AG04449 (cell line): ENCODE measurements around the gene SPRYD4.
"Not testable (repeated sequence)": the region's sequence is repeated elsewhere in the genome, so short reads cannot be mapped to it uniquely, and the experiment has no call there.

ENCODE experiments used
- CTCF ChIA-PET: fragments of 350-600 bp; formaldehyde crosslinking; extraction: SDS; loops from one replicate; lab custom pipeline; 2021; ENCODE audit warnings: antibody characterized with exemption; lab: Yijun Ruan, JAX
- POLR2A ChIA-PET: fragments of 400-600, 350-600 bp; formaldehyde crosslinking; extraction: SDS; loops from one replicate; lab custom pipeline; 2020; ENCODE audit warnings: antibody characterized with exemption, inconsistent platforms; lab: Yijun Ruan, JAX
- DNase-seq: peaks from one replicate; pipeline ENCODE4 v3.0.0-alpha.2; 2010; ENCODE audit warnings: low read depth, low spot score
- H3K4me3 ChIP-seq: 2 replicates; pipeline ENCODE4 v1.5.1; 2011; ENCODE audit warnings: low read depth, mild to moderate bottlenecking, control low read depth, low read length
- TF ChIP-seq, protein P1 (sequence below): IDR thresholded peaks from one replicate; pipeline ENCODE4 v1.5.1; 2011; ENCODE audit warnings: mild to moderate bottlenecking, moderate library complexity, low read length, control low read depth, inconsistent platforms; ENCODE audit not compliant: insufficient read depth; ENCODE audit errors: missing control alignments

Gene SPRYD4

GRCh38 chr12:56496704-56497103, 28.3 kb downstream of the SPRYD4 start:
- H3K4me3 ChIP-seq, DNase-seq, POLR2A ChIA-PET: not testable (repeated sequence)
- CTCF ChIA-PET = interaction anchor here (1.0 to 2.1 kb wide), 12 partner anchors 10 to 139 kb away, joined by 3 to 14 read pairs (median 4); partner anchors contain the start of gene RBMS2
- TF ChIP-seq, protein P1, sequence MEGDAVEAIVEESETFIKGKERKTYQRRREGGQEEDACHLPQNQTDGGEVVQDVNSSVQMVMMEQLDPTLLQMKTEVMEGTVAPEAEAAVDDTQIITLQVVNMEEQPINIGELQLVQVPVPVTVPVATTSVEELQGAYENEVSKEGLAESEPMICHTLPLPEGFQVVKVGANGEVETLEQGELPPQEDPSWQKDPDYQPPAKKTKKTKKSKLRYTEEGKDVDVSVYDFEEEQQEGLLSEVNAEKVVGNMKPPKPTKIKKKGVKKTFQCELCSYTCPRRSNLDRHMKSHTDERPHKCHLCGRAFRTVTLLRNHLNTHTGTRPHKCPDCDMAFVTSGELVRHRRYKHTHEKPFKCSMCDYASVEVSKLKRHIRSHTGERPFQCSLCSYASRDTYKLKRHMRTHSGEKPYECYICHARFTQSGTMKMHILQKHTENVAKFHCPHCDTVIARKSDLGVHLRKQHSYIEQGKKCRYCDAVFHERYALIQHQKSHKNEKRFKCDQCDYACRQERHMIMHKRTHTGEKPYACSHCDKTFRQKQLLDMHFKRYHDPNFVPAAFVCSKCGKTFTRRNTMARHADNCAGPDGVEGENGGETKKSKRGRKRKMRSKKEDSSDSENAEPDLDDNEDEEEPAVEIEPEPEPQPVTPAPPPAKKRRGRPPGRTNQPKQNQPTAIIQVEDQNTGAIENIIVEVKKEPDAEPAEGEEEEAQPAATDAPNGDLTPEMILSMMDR = peak; percentile 46

GRCh38 chr12:56498126-56498902, 29.9 kb downstream of the SPRYD4 start:
- CTCF ChIA-PET, H3K4me3 ChIP-seq, POLR2A ChIA-PET, DNase-seq: not testable (repeated sequence)

DNA sequence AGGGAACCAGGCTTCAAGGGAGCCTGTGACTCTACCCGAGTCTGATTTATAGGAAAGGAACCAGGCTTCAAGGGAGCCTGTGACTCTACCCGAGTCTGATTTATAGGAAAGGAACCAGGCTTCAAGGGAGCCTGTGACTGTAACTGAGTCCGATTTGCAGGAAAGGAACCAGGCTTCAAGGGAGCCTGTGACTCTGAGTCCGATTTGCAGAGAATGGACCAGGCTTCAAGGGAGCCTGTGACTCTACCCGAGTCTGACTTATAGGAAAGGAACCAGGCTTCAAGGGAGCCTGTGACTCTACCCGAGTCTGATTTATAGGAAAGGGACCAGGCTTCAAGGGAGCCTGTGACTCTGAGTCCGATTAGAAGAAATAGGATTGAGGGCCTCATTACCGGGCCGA, 31.1 kb downstream of the SPRYD4 start:
- CTCF ChIA-PET = interaction anchor here (4.9 kb wide), 1 partner anchor 16 kb away, joined by 51 read pairs; no protein-coding TSS in a partner anchor
- POLR2A ChIA-PET = not testable (repeated sequence)

GRCh38 chr12:56499879-56500278, 31.5 kb downstream of the SPRYD4 start:
- POLR2A ChIA-PET, DNase-seq, H3K4me3 ChIP-seq: not testable (repeated sequence)
- CTCF ChIA-PET = interaction anchor here (4.9 kb wide), 1 partner anchor 15 kb away, joined by 51 read pairs; no protein-coding TSS in a partner anchor

More for the DNA sequence above, 31.1 kb downstream of the SPRYD4 start:
- not testable (repeated sequence) for H3K4me3 ChIP-seq, DNase-seq

GRCh38 chr12:56510786-56511185, 42.4 kb downstream of the SPRYD4 start:
- DNase-seq = no peak
- CTCF ChIA-PET = interaction anchor here (1.0 to 11.9 kb wide), 8 partner anchors 8 to 118 kb away, joined by 3 to 248 read pairs (median 10); partner anchors contain the start of genes BAZ2A and RBMS2
- H3K4me3 ChIP-seq = no peak overlapping the region
- POLR2A ChIA-PET = no interaction called here
- TF ChIP-seq, protein P1 = no peak

DNA sequence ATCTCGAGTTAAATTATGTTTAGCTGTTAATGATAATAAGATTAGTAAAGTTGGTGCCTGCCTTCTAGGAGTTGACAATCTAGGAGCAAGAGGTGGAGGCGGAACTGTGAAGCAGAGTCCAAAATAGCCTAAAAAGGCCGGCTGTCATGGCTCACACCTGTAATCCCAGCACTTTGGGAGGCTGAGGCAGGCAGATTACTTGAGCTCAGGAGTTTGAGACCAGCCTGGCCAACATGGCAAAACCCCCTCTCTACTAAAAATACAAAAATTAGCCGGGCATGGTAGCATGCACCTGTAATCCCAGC, 45.6 kb downstream of the SPRYD4 start:
- H3K4me3 ChIP-seq, DNase-seq, POLR2A ChIA-PET: not testable (repeated sequence)
- CTCF ChIA-PET = interaction anchor here (0.8 to 11.9 kb wide), 38 partner anchors 8 to 125 kb away, joined by 3 to 248 read pairs (median 8); partner anchors contain the start of genes BAZ2A and RBMS2

- ChIA-PET CTCF (interaction anchor here (0.6 to 11.9 kb wide), 7 partner anchors 11 to 119 kb away, joined by 3 to 248 read pairs (median 51); no protein-coding TSS in a partner anchor), POLR2A (interaction anchor here (1.3 kb wide), 1 partner anchor 119 kb away, joined by 3 read pairs; no protein-coding TSS in a partner anchor)
- no peak for DNase-seq
- TF ChIP-seq, protein P1 = no peak
- H3K4me3 ChIP-seq = no peak overlapping the region
These were observed 49.5 kb downstream of the SPRYD4 start for GRCh38 chr12:56517854-56518253.

DNA sequence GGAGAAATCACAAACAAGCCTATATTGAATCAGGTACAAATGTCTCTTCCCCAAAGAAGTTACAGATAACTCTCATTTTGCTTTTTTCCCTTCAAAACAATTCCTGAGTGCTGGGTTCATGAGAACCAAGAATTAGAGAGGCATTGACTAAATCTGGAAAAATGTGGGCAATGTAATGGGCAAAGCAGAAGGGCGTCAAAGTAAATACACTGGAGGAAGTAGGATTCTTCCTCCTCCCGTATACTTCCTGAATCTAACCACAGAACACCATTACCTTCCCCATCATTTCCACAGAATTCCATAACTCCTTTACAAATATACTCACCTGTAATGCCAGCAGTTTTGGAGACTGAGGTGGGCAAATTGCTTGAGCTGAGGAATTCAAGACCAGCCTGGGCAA, 50.2 kb downstream of the SPRYD4 start:
- H3K4me3 ChIP-seq = no peak overlapping the region
- ChIA-PET CTCF (interaction anchor here (0.6 to 11.9 kb wide), 4 partner anchors 17 to 118 kb away, joined by 3 to 248 read pairs (median 114); no protein-coding TSS in a partner anchor), POLR2A (no interaction called here)
- TF ChIP-seq, protein P1 = no peak
- DNase-seq = no peak
